HFFc6 (cell line): ENCODE data around the gene SPDYC. TPM values are rescaled to one million over a fixed set of nuclear protein-coding genes. Genes with fewer than 3 reads are reported as not detected.
A peak's percentile ranks its signal among the peaks of the same experiment; 100 is the strongest.

ENCODE experiments used
- DNase-seq: peaks from one replicate; pipeline ENCODE4 v3.0.0-alpha.2; 2018
- H3K27ac Mint-ChIP-seq: 2 replicates; pipeline ENCODE4 v1.8.0; 2020; ENCODE audit warnings: mild to moderate bottlenecking, mixed read lengths
- H3K27me3 Mint-ChIP-seq: 2 replicates; pipeline ENCODE4 v1.8.0; 2021; ENCODE audit warnings: mild to moderate bottlenecking, moderate library complexity, mixed read lengths; ENCODE audit not compliant: insufficient read depth
- H3K36me3 Mint-ChIP-seq: 2 replicates; pipeline ENCODE4 v1.8.0; 2021; ENCODE audit warnings: low read depth, mixed read lengths
- H3K4me1 Mint-ChIP-seq: 2 replicates; pipeline ENCODE4 v1.8.0; 2020; ENCODE audit warnings: low read depth, mixed read lengths
- H3K4me3 Mint-ChIP-seq: 2 replicates; pipeline ENCODE4 v1.8.0; 2020; ENCODE audit warnings: mild to moderate bottlenecking, moderate library complexity, mixed read lengths
- H3K9me3 Mint-ChIP-seq: 2 replicates; pipeline ENCODE4 v1.8.0; 2020; ENCODE audit warnings: mild to moderate bottlenecking, mixed read lengths
- total RNA-seq, 6 experiments: library from RNA; stranded (reverse); fragmentation: NEBNext Ultra II Directional; extraction: Animal tissue kit (Norgen Biotek cat#: 25700); gene quantifications; 2 replicates in 1 of 6; 3 replicates in 5 of 6; pipeline ENCODE4 v1.2.3, GENCODE V29; 2021
- TF ChIP-seq, protein P1 (sequence below): fragments of 200-600 bp; sonication (generic); IDR thresholded peaks from 2 replicates; pipeline ENCODE4 v1.5.0; 2021; ENCODE audit warnings: antibody characterized with exemption, mild to moderate bottlenecking

The SPDYC gene
- total RNA-seq, 6 experiments from 2014 or later, result not detected

DNA sequence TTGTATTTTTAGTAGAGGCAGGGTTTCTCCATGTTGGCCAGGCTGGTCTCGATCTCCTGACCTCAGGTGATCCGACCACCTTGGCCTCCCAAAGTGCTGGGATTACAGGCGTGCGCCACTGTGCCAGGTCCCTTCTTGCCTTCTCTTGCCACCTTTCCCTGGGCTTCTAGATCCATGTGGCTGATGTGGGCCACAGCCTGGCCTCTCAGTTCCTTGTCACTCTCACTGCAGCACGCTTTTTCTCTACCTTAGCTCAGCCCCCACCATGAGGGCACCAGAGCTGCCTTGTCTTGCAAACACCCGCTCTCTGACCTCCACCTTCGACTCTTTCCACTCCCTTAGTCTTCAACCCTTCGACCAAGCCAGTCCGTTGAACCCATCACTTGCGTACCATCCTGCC is 19.2 kb downstream of the SPDYC start:
- Mint-ChIP-seq H3K27ac (no peak overlapping the region), H3K4me3 (no peak overlapping the region), H3K4me1 (no peaks in the 10 kb centered on the region), H3K9me3 (no peaks in the 10 kb centered on the region), H3K27me3 (no peaks in the 10 kb centered on the region; the same call in 1 of the 2 replicates), H3K36me3 (peaks cover 20% of the 10 kb centered on the region)
- TF ChIP-seq, protein P1, sequence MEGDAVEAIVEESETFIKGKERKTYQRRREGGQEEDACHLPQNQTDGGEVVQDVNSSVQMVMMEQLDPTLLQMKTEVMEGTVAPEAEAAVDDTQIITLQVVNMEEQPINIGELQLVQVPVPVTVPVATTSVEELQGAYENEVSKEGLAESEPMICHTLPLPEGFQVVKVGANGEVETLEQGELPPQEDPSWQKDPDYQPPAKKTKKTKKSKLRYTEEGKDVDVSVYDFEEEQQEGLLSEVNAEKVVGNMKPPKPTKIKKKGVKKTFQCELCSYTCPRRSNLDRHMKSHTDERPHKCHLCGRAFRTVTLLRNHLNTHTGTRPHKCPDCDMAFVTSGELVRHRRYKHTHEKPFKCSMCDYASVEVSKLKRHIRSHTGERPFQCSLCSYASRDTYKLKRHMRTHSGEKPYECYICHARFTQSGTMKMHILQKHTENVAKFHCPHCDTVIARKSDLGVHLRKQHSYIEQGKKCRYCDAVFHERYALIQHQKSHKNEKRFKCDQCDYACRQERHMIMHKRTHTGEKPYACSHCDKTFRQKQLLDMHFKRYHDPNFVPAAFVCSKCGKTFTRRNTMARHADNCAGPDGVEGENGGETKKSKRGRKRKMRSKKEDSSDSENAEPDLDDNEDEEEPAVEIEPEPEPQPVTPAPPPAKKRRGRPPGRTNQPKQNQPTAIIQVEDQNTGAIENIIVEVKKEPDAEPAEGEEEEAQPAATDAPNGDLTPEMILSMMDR, result no peak
- DNase-seq, result no peak

DNA sequence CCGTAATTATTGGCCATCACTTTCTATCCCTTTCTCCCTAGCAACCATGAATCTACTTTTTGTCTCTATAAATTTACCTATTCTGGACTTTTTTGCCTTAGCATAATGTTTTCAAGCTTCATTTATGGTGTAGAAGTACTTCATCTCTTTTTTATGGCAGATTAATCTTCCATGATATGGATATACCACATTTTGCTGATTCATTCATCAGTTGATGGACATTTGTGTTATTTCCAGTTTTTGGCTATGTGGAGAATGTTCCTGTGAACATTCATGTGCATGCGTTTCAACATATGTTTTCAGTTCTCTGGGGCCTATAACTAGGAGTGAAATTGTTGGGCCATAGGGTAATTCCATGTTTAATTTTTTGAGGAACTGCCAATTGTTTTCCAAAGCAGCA is 24.5 kb downstream of the SPDYC start:
- Mint-ChIP-seq H3K27me3 (no peaks in the 10 kb centered on the region; the same call in 1 of the 2 replicates), H3K4me1 (no peaks in the 10 kb centered on the region), H3K27ac (no peak overlapping the region), H3K9me3 (no peaks in the 10 kb centered on the region), H3K36me3 (peaks cover 26% of the 10 kb centered on the region), H3K4me3 (no peak overlapping the region)
- no peak for DNase-seq
- TF ChIP-seq, protein P1, result no peak

DNA sequence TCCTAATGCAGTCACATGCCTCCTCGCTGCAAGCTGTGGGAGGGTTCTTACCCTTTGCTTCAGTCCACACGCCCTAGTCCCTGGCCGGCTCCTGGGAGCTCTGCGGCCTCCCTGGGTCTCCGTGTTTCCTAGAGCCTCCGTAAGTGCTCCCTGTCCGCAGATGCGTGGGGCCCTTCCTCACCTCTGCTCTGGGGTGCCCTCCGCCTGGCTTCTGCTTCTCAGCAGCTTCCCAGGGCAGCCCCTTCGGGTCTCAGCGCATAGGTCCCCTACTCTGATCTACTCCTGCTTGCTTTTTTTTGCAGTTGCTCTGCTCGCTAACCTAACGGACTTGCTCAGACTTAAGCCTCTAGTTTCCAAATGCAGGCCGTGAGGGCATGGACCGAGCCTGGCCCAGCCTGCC is 34.1 kb downstream of the SPDYC start:
- H3K9me3 Mint-ChIP-seq, result no peaks in the 10 kb centered on the region
- H3K27ac Mint-ChIP-seq, result no peak overlapping the region
- H3K36me3 Mint-ChIP-seq, result peaks cover 15% of the 10 kb centered on the region

DNA sequence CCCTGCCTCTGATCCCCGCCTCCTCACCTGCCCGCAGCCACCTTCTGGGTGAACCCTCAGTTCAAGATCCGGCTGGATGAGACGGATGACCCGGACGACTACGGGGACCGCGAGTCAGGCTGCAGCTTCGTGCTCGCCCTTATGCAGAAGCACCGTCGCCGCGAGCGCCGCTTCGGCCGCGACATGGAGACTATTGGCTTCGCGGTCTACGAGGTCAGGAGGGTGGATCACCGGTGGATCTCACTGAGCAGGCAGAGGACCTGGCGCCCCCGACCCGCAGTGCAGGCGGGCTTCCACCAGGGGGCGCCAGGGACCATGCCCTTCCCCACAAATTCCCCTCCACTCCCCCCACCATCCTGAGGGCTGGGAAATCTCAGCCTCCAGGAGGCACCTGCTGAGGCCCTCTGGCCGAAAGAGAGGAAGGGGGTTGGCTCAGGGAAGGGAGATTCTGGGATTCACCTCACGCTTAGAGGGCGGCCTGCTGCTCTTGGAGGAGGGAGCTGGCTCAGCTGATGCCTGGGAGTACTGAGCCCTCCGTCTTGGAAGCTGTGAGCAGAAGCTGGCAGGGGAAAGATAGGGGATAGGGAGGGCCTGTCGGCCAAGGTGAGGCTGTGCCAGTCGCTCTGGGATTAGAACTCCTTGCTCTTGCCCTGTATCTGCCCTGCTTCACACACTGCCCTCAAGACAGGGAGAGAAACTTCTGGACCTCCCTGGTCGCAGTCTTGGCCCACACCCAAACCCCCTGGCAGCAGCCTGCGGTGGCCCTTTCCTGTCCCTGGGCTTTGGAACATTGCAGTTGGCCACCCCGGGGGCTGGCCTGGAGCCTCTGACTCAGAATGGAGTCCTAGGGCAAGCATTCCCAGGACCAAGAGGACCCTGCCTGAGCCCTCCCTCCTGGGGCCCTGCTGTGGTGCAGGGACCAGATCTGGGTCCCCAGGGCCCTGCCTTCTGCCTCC is 34.9 kb downstream of the SPDYC start:
- H3K27me3 Mint-ChIP-seq, result peaks cover 3% of the 10 kb centered on the region; the same call in 1 of the 2 replicates
- no peak for DNase-seq
- peaks cover 11% of the 10 kb centered on the region for H3K36me3 Mint-ChIP-seq
- H3K4me3 Mint-ChIP-seq, result no peak overlapping the region
- TF ChIP-seq, protein P1, result peak; percentile 98
- no peaks in the 10 kb centered on the region for H3K9me3 Mint-ChIP-seq
- H3K27ac Mint-ChIP-seq, result no peak overlapping the region
- no peaks in the 10 kb centered on the region for H3K4me1 Mint-ChIP-seq

More for the DNA sequence above, 34.1 kb downstream of the SPDYC start:
- TF ChIP-seq, protein P1, result no peak
- DNase-seq, result no peak
- peaks cover 3% of the 10 kb centered on the region; the same call in 1 of the 2 replicates for H3K27me3 Mint-ChIP-seq
- H3K4me1 Mint-ChIP-seq, result no peaks in the 10 kb centered on the region
- no peak overlapping the region for H3K4me3 Mint-ChIP-seq

DNA sequence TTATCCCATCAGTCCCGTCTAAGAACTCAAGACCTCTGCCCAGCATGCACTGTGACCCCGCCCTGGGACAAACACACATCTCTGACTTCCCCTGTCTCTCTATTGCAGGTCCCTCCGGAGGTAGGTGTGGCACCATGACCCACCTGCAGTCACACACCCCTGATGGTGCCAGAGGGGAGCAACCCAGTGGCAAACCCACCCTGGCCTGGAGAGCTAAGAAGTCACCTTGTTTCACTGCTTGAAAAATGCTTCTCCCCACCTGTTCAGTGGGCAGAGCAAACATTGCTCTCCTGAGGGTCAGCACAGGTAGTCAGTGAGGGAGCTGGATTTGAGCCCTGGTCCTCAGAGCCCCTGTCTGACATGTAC is 35.6 kb downstream of the SPDYC start:
- Mint-ChIP-seq H3K4me3 (no peak overlapping the region), H3K36me3 (peaks cover 11% of the 10 kb centered on the region), H3K4me1 (no peaks in the 10 kb centered on the region), H3K27ac (no peak overlapping the region), H3K9me3 (no peaks in the 10 kb centered on the region), H3K27me3 (peaks cover 3% of the 10 kb centered on the region; the same call in 1 of the 2 replicates)
- TF ChIP-seq, protein P1, result no peak
- DNase-seq, result no peak
